GM19452 (cell line): ENCODE measurements around the gene HOXD4.

Experiments
- ATAC-seq: cut with Tn5 transposase; IDR thresholded peaks from one replicate; pipeline ENCODE4 v1.9.1; 2021; ENCODE audit not compliant: unreplicated experiment

Gene HOXD4

GRCh38 chr2:176126929-176127773 is 24.2 kb upstream of the HOXD4 start:
- ATAC-seq, result no peak

- ATAC-seq, result no peak
Observed at GRCh38 chr2:176127774-176128072, 23.6 kb upstream of the HOXD4 start.

GRCh38 chr2:176128172-176128981 is 23.0 kb upstream of the HOXD4 start:
- ATAC-seq, result no peak

- ATAC-seq, result no peak
Observed at GRCh38 chr2:176128982-176129796, 22.2 kb upstream of the HOXD4 start, which contains the start of gene HOXD8. TSS of gene HOXD8 (plus strand) at chr2:176129705. CDS start at chr2:176130367, 662 bp downstream.

GRCh38 chr2:176129813-176130146 is 21.6 kb upstream of the HOXD4 start:
- no peak for ATAC-seq

- no peak for ATAC-seq
Observed at GRCh38 chr2:176130147-176130956, 21.0 kb upstream of the HOXD4 start.

- ATAC-seq, result no peak
Observed at GRCh38 chr2:176130957-176131847, 20.1 kb upstream of the HOXD4 start.

GRCh38 chr2:176131848-176132158 is 19.5 kb upstream of the HOXD4 start:
- ATAC-seq, result no peak

GRCh38 chr2:176132205-176133171 is 18.9 kb upstream of the HOXD4 start:
- ATAC-seq, result no peak

GRCh38 chr2:176133389-176133788 is 18.0 kb upstream of the HOXD4 start:
- ATAC-seq, result no peak

GRCh38 chr2:176134035-176134434 is 17.3 kb upstream of the HOXD4 start:
- ATAC-seq, result no peak

GRCh38 chr2:176135035-176135440 is 16.3 kb upstream of the HOXD4 start:
- ATAC-seq, result no peak

- no peak for ATAC-seq
Observed at GRCh38 chr2:176136374-176137251, 14.7 kb upstream of the HOXD4 start.

GRCh38 chr2:176137252-176137580 is 14.1 kb upstream of the HOXD4 start:
- ATAC-seq, result no peak

- no peak for ATAC-seq
Observed at GRCh38 chr2:176137906-176138305, 13.4 kb upstream of the HOXD4 start.

GRCh38 chr2:176138526-176138922 is 12.8 kb upstream of the HOXD4 start:
- ATAC-seq, result no peak

- ATAC-seq, result no peak
Observed at GRCh38 chr2:176138923-176139660, 12.3 kb upstream of the HOXD4 start.
